ENCODE results near the gene BCAM.

DNA sequence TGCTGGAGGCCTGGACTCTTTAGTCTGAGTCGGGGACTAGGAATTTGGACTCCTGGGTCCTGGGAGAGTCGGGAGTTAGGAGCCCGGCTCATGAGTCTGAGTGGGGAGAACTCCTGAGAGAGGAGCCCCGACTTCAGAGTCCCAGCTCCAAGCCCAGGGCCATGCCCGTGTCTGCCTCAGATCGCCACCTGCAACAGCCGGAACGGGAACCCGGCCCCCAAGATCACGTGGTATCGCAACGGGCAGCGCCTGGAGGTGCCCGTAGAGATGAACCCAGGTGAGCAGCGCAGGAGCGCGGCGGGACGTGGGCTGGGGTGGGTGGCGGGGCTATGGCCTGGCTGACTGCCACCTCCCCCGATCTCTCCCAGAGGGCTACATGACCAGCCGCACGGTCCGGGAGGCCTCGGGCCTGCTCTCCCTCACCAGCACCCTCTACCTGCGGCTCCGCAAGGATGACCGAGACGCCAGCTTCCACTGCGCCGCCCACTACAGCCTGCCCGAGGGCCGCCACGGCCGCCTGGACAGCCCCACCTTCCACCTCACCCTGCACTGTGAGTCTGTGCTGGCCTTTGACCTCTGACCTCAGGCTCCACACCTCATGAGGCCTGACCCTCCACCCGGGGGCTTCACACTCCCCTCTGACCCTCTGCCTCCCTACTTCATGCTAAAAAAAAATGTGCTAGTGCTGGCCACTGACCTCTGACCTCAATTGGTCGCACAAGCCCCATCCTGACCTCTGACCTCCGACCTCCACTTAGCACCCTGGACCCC lies 4.4 kb downstream of the BCAM start:
- TF ChIP-seq RBAK (tag by site-specific recombination; IDR thresholded peaks at IDR 0.05) (no peak), ZNF777 (tag by site-specific recombination; IDR thresholded peaks at IDR 0.05; ENCODE audit: borderline replicate concordance) (no peak), ZNF184 (tag by site-specific recombination; IDR thresholded peaks at IDR 0.05) (no peak), ZNF501 (tag by site-specific recombination; IDR thresholded peaks at IDR 0.05) (no peak), KLF1 (tag by site-specific recombination; IDR thresholded peaks at IDR 0.05) (no peak), ZNF23 (tag by site-specific recombination; IDR thresholded peaks at IDR 0.05; ENCODE audit: borderline replicate concordance) (no peak), ZNF621 (tag by site-specific recombination; IDR thresholded peaks at IDR 0.05) (no peak), ZBTB21 (tag by site-specific recombination; IDR thresholded peaks at IDR 0.05) (no peak), ZNF121 (tag by site-specific recombination; IDR thresholded peaks at IDR 0.05) (no peak)
- TF ChIP-seq, protein P1, sequence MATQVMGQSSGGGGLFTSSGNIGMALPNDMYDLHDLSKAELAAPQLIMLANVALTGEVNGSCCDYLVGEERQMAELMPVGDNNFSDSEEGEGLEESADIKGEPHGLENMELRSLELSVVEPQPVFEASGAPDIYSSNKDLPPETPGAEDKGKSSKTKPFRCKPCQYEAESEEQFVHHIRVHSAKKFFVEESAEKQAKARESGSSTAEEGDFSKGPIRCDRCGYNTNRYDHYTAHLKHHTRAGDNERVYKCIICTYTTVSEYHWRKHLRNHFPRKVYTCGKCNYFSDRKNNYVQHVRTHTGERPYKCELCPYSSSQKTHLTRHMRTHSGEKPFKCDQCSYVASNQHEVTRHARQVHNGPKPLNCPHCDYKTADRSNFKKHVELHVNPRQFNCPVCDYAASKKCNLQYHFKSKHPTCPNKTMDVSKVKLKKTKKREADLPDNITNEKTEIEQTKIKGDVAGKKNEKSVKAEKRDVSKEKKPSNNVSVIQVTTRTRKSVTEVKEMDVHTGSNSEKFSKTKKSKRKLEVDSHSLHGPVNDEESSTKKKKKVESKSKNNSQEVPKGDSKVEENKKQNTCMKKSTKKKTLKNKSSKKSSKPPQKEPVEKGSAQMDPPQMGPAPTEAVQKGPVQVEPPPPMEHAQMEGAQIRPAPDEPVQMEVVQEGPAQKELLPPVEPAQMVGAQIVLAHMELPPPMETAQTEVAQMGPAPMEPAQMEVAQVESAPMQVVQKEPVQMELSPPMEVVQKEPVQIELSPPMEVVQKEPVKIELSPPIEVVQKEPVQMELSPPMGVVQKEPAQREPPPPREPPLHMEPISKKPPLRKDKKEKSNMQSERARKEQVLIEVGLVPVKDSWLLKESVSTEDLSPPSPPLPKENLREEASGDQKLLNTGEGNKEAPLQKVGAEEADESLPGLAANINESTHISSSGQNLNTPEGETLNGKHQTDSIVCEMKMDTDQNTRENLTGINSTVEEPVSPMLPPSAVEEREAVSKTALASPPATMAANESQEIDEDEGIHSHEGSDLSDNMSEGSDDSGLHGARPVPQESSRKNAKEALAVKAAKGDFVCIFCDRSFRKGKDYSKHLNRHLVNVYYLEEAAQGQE (tag by site-specific recombination; IDR thresholded peaks at IDR 0.05), result no peak
- TF ChIP-seq, protein P2, sequence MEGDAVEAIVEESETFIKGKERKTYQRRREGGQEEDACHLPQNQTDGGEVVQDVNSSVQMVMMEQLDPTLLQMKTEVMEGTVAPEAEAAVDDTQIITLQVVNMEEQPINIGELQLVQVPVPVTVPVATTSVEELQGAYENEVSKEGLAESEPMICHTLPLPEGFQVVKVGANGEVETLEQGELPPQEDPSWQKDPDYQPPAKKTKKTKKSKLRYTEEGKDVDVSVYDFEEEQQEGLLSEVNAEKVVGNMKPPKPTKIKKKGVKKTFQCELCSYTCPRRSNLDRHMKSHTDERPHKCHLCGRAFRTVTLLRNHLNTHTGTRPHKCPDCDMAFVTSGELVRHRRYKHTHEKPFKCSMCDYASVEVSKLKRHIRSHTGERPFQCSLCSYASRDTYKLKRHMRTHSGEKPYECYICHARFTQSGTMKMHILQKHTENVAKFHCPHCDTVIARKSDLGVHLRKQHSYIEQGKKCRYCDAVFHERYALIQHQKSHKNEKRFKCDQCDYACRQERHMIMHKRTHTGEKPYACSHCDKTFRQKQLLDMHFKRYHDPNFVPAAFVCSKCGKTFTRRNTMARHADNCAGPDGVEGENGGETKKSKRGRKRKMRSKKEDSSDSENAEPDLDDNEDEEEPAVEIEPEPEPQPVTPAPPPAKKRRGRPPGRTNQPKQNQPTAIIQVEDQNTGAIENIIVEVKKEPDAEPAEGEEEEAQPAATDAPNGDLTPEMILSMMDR (tag by site-specific recombination; IDR thresholded peaks at IDR 0.05), result peak; percentile 36
- TF ChIP-seq, protein P3, sequence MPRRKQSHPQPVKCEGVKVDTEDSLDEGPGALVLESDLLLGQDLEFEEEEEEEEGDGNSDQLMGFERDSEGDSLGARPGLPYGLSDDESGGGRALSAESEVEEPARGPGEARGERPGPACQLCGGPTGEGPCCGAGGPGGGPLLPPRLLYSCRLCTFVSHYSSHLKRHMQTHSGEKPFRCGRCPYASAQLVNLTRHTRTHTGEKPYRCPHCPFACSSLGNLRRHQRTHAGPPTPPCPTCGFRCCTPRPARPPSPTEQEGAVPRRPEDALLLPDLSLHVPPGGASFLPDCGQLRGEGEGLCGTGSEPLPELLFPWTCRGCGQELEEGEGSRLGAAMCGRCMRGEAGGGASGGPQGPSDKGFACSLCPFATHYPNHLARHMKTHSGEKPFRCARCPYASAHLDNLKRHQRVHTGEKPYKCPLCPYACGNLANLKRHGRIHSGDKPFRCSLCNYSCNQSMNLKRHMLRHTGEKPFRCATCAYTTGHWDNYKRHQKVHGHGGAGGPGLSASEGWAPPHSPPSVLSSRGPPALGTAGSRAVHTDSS (tag by site-specific recombination; IDR thresholded peaks at IDR 0.05), result no peak

Data from HEK293 (cell line).